Natural killer cell (primary cell): ENCODE data around the gene INSIG1. TPM values are rescaled to one million over a fixed set of nuclear protein-coding genes. Genes with fewer than 3 reads are reported as not detected.

Source experiments
- ATAC-seq, 3 donors: fragments of 150-1000 bp in 2 of 3; fragments of 200-7000 bp in 1 of 3; cut with Tn5 transposase; 1 replicate in 1 of 3; 2 replicates in 2 of 3; pipeline ENCODE4 v1.10.0; 2021; ENCODE audit warnings: mild to moderate bottlenecking in 2 of 3, moderate library complexity in 2 of 3
- DNase-seq, 2 donors: peaks; one replicate each; pipeline versions ENCODE4 v3.0.0 to v3.0.0-alpha.2; 2013 to 2021; ENCODE audit warnings: mixed read lengths in 1 of 2
- H3K27ac ChIP-seq: one replicate; pipeline ENCODE4 v1.5.1; 2013; ENCODE audit warnings: mild to moderate bottlenecking, low read length
- H3K27me3 ChIP-seq: one replicate; pipeline ENCODE4 v1.6.1; 2013; ENCODE audit warnings: low read length; ENCODE audit not compliant: control insufficient read depth, insufficient read depth
- H3K36me3 ChIP-seq: one replicate; pipeline ENCODE4 v1.6.1; 2013; ENCODE audit warnings: low read length; ENCODE audit not compliant: control insufficient read depth, insufficient read depth
- H3K4me1 ChIP-seq: one replicate; pipeline ENCODE4 v1.6.1; 2013; ENCODE audit warnings: low read length; ENCODE audit not compliant: control insufficient read depth, insufficient read depth
- H3K4me3 ChIP-seq: one replicate; pipeline ENCODE4 v1.5.1; 2013; ENCODE audit warnings: low read length
- H3K9me3 ChIP-seq: one replicate; pipeline ENCODE4 v1.6.1; 2013; ENCODE audit warnings: low read length; ENCODE audit not compliant: control insufficient read depth, insufficient read depth
- H3K27ac Mint-ChIP-seq, 2 donors: one replicate each; pipeline ENCODE4 v1.8.0; 2022; ENCODE audit warnings: mild to moderate bottlenecking in 2 of 2, mixed read lengths in 2 of 2, moderate library complexity in 1 of 2
- H3K27me3 Mint-ChIP-seq, 2 donors: one replicate each; pipeline ENCODE4 v1.8.0; 2022; ENCODE audit warnings: low read depth in 2 of 2, mixed read lengths in 2 of 2
- H3K36me3 Mint-ChIP-seq: one replicate; pipeline ENCODE4 v1.8.0; 2022; ENCODE audit warnings: mixed read lengths
- H3K4me1 Mint-ChIP-seq, 2 donors: one replicate each; pipeline ENCODE4 v1.8.0; 2022; ENCODE audit warnings: mixed read lengths in 2 of 2
- H3K4me3 Mint-ChIP-seq: one replicate; pipeline ENCODE4 v1.8.0; 2022; ENCODE audit warnings: mild to moderate bottlenecking, moderate library complexity, mixed read lengths
- H3K9me3 Mint-ChIP-seq, 2 donors: one replicate each; pipeline ENCODE4 v1.8.0; 2022; ENCODE audit warnings: mixed read lengths in 2 of 2
- CTCF ChIP-seq: fragments of 200-600 bp; IDR thresholded peaks from one replicate; pipeline ENCODE4 v1.8.0; 2022; ENCODE audit warnings: antibody characterized with exemption
- WGBS: methylation state at CpG from one replicate; pipeline ENCODE4 v1.1.7; 2013; ENCODE audit warnings: missing lambda C conversion rate; ENCODE audit not compliant: insufficient coverage; 5-methylcytosine and 5-hydroxymethylcytosine counted together
- intact Hi-C: fragments of 100-400 bp; cut with micrococcal nuclease; formaldehyde crosslinking; loops from one replicate; pipeline ENCODE4 v1.14.2; 2022
- total RNA-seq, 4 donors: library from RNA; stranded (reverse); fragments of 120-200 nt in 1 of 4; gene quantifications; one replicate each; pipeline versions ENCODE4 v1.2.3 to v1.2.4, GENCODE V29; 2013 to 2022

INSIG1 gene
- total RNA-seq, 3 donors from 2014 or later (not counting 1 experiment from before 2014, with no cell fraction given) = 66.7 to 115 (median 84.5) TPM

- intact Hi-C loops = no loop called here
- TF ChIP-seq CTCF = no peak
- Histone ChIP-seq H3K4me1 (no peaks in the 10 kb centered on the region), H3K9me3 (no peaks in the 10 kb centered on the region), H3K4me3 (no peak overlapping the region), H3K36me3 (no peaks in the 10 kb centered on the region), H3K27me3 (no peaks in the 10 kb centered on the region), H3K27ac (no peak overlapping the region)
- Mint-ChIP-seq H3K27ac (no peak overlapping the region), H3K27me3 (peaks cover 15 to 37% of the 10 kb centered on the region in 2 donors), H3K36me3 (no peaks in the 10 kb centered on the region), H3K4me1 (peaks cover 0 to 4% of the 10 kb centered on the region in 2 donors), H3K9me3 (no peaks in the 10 kb centered on the region), H3K4me3 (no peak overlapping the region)
- ATAC-seq (no peak), DNase-seq (no peak)
- WGBS = 92% methylated on average over 10 of the region's 10 CpGs
Measured at GRCh38 chr7:155277385-155277994, 20.2 kb upstream of the INSIG1 start.

- Mint-ChIP-seq H3K36me3 (no peaks in the 10 kb centered on the region), H3K27ac (no peak overlapping the region), H3K27me3 (peaks cover 18 to 29% of the 10 kb centered on the region in 2 donors), H3K4me3 (no peak overlapping the region), H3K9me3 (no peaks in the 10 kb centered on the region), H3K4me1 (peaks cover 0 to 4% of the 10 kb centered on the region in 2 donors)
- H3K4me1 ChIP-seq = no peaks in the 10 kb centered on the region
- no peaks in the 10 kb centered on the region for H3K27me3 ChIP-seq
- 85% methylated on average over 9 of the region's 9 CpGs for WGBS
- H3K4me3 ChIP-seq = no peak overlapping the region
- H3K27ac ChIP-seq = no peak overlapping the region
- intact Hi-C loops = no loop called here
- TF ChIP-seq CTCF = no peak
- H3K36me3 ChIP-seq = no peaks in the 10 kb centered on the region
- ATAC-seq (no peak), DNase-seq (no peak)
- no peaks in the 10 kb centered on the region for H3K9me3 ChIP-seq
Measured at GRCh38 chr7:155278921-155279320, 18.8 kb upstream of the INSIG1 start.

- 95% methylated on average over 13 of the region's 14 CpGs for WGBS
- Mint-ChIP-seq H3K9me3 (no peaks in the 10 kb centered on the region), H3K4me3 (no peak overlapping the region), H3K27me3 (peaks cover 19 to 27% of the 10 kb centered on the region in 2 donors), H3K36me3 (no peaks in the 10 kb centered on the region), H3K4me1 (peaks cover 0 to 4% of the 10 kb centered on the region in 2 donors), H3K27ac (no peak overlapping the region)
- ATAC-seq (no peak), DNase-seq (no peak)
- Histone ChIP-seq H3K4me3 (no peak overlapping the region), H3K27me3 (no peaks in the 10 kb centered on the region), H3K9me3 (no peaks in the 10 kb centered on the region), H3K27ac (no peak overlapping the region), H3K36me3 (no peaks in the 10 kb centered on the region), H3K4me1 (no peaks in the 10 kb centered on the region)
- intact Hi-C loops = no loop called here
- no peak for TF ChIP-seq CTCF
Measured at GRCh38 chr7:155279787-155280445, 17.8 kb upstream of the INSIG1 start.
